H1 (cell line): Measurements from ENCODE around the gene NTN4. TPM values are rescaled to one million over a fixed set of nuclear protein-coding genes. Genes with fewer than 3 reads are reported as not detected.

Source experiments
- KDM5A ChIP-seq: fragments of 200-600 bp; IDR thresholded peaks from 2 replicates; pipeline ENCODE4 v1.7.1; 2012; ENCODE audit warnings: mild to moderate bottlenecking, low read length, inconsistent platforms, mixed read lengths
- POLR2AphosphoS5 ChIP-seq: IDR thresholded peaks from 2 replicates; pipeline ENCODE4 v1.6.1; 2011; ENCODE audit warnings: low read depth, low read length
- RXRA ChIP-seq: IDR thresholded peaks from 2 replicates; pipeline ENCODE4 v1.6.1; 2011; ENCODE audit warnings: low read depth, mild to moderate bottlenecking, low read length, moderate library complexity; ENCODE audit not compliant: insufficient read depth
- SRF ChIP-seq: IDR thresholded peaks from 2 replicates; pipeline ENCODE4 v1.6.1; 2011; ENCODE audit warnings: mild to moderate bottlenecking, low read depth, low read length, moderate library complexity
- polyA plus RNA-seq, 7 experiments: library from polyadenylated mRNA; depleted of rRNA in 3 of 7; stranded (reverse) in 5 of 7; unstranded in 2 of 7; fragments of >200 nt in 5 of 7; fragments of 200-250 nt in 2 of 7; gene quantifications; 1 replicate in 5 of 7; 2 replicates in 1 of 7; 4 replicates in 1 of 7; pipeline versions ENCODE4 v1.2.1 to v1.2.3, GENCODE V29; 2011 to 2013; ENCODE audit warnings: missing spikeins in 2 of 7, mixed read lengths in 2 of 7
- total RNA-seq: library from RNA; stranded (reverse); fragmentation: NEBNext Ultra II Directional; extraction: Animal tissue kit (Norgen Biotek cat#: 25700); gene quantifications from 2 replicates; pipeline ENCODE4 v1.2.1, GENCODE V29; 2021

Gene NTN4
- total and polyA plus RNA-seq, 2 of the 8 experiments (the other 6 are each of a cell fraction or from before 2014, with no cell fraction given): 0.74 to 1.3 TPM

DNA sequence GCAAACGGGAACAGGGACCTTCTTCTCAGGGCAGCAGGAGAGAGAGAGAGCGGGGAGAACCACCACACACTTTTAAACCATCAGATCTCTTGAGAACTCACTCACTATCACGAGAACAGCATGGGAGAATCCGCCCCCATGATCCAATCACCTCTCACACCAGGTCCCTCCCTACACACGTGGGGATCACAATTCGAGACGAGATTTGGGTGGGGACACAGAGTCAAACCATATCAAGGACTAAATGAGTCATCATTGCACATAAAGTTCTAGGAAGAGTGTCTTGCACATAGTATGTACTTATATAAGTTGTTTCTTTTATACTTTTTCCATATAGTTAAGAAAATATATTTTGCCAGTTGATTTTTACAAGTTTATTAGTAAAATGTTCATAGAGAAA is 17.6 kb upstream of the NTN4 start (continued):
- no peak for TF ChIP-seq POLR2AphosphoS5
- TF ChIP-seq SRF: no peak
- TF ChIP-seq KDM5A: no peak
- no peak for TF ChIP-seq RXRA
